D721Med (cell line): Measurements from ENCODE around the gene AP4M1.

ENCODE experiments used
- DNase-seq: peaks from one replicate; pipeline ENCODE4 v3.0.0; 2011; ENCODE audit warnings: low spot score; ENCODE audit not compliant: insufficient read length
- FAIRE-seq: peaks from 2 replicates; lab custom pipeline; 2011; peaks lifted over from hg19 to GRCh38; lab: Jason Lieb, UNC
- TF ChIP-seq, protein P1 (sequence below): IDR thresholded peaks from 2 replicates; pipeline ENCODE4 v1.5.1; 2012; ENCODE audit warnings: mild to moderate bottlenecking, control low read depth; ENCODE audit not compliant: insufficient read depth; ENCODE audit errors: missing control alignments

The AP4M1 gene

DNA sequence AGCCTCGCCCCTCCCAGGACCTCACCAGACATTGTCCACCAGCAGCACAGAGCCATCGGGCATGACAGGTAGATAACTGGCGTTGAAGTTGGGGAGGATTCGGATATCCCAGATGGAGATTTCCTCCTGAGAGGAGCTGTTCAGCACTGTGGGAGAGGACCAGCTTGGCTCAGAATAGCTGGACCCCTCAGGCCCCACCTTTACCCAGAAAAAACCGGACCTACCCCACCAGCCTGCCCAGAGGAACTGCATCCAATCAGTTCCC, 55.6 kb downstream of the AP4M1 start:
- FAIRE-seq: no peak
- DNase-seq: no peak
- TF ChIP-seq, protein P1, sequence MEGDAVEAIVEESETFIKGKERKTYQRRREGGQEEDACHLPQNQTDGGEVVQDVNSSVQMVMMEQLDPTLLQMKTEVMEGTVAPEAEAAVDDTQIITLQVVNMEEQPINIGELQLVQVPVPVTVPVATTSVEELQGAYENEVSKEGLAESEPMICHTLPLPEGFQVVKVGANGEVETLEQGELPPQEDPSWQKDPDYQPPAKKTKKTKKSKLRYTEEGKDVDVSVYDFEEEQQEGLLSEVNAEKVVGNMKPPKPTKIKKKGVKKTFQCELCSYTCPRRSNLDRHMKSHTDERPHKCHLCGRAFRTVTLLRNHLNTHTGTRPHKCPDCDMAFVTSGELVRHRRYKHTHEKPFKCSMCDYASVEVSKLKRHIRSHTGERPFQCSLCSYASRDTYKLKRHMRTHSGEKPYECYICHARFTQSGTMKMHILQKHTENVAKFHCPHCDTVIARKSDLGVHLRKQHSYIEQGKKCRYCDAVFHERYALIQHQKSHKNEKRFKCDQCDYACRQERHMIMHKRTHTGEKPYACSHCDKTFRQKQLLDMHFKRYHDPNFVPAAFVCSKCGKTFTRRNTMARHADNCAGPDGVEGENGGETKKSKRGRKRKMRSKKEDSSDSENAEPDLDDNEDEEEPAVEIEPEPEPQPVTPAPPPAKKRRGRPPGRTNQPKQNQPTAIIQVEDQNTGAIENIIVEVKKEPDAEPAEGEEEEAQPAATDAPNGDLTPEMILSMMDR: no peak

DNA sequence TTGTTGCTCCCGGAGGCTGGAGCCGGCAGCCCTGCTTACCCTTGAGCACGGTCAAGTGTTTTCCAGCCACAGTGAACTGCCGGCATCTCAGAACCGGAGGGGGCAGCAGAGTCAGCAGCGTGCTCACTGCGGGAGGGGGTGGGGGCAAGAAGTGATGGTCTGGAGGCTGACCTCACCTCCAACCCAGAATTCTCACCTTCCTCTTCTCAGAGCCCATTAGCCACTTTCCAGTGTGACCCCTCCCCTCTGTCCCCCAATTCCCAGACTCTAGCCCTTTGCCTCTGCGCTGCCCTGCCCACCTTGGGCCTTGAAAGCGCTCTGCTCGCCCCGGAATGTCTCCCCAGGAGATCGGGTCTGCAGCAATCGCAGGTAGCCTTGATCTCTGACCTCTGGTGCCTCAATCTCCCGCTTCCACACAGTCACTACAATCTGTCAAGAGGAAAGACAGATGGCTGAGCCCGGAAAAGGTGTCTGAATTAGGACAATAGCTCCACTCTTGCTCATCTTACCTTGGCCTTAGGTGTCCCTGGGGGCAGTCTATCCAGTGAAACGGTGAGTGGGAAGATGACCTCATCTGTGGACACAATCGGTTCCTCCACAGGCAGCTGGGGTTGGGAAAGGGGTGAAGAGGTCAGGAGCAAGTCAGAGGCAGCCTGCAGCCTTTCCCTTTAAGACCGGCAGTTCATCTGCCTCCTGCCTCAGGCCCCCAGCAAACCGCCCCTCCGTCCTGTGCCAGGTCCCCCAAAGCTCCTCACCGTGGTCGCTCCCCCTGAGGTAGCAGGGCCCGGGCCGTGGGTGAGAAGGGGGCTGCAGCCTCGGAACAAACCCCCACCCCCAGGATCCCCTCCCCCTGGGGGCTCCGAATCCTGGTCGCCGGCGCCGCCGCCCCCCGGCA, 56.1 kb downstream of the AP4M1 start:
- no peak for FAIRE-seq
- TF ChIP-seq, protein P1: no peak

More for the DNA sequence above, 56.1 kb downstream of the AP4M1 start:
- no peak for DNase-seq
